ENCODE results near the gene PWWP2B. TPM values are rescaled to one million over a fixed set of nuclear protein-coding genes. Genes with fewer than 3 reads are reported as not detected.
"Not testable (repeated sequence)": the region's sequence is repeated elsewhere in the genome, so short reads cannot be mapped to it uniquely, and the experiment has no call there.

The PWWP2B gene
- total RNA-seq, 1 donor from 2014 or later: 49.4 TPM

DNA sequence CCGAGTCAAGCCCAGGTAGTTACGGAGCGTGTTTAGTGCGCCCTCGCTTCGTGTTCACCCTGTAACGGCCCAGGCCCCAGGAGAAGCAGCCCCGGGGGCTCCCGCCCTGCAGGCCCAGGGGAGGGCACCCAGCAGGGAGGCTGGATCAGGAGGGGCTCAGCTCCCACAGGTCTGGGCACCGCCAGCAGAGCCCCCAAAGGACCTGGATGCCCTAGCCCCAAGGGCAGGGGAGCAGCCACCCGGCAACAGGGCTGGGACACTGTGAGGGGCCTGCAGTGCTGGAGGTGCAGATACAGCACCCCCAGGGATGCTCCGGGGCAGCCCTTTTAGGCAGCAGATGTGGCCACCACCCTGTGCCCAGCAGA, 35.2 kb downstream of the PWWP2B start:
- Mint-ChIP-seq H3K36me3 (ENCODE audit: unreplicated experiment) (peaks cover 7% of the 10 kb centered on the region), H3K4me1 (ENCODE audit: low read depth, unreplicated experiment) (peaks cover 13% of the 10 kb centered on the region), H3K27me3 (ENCODE audit: unreplicated experiment) (peaks cover 8% of the 10 kb centered on the region), H3K4me3 (ENCODE audit: unreplicated experiment) (peak overlapping the region; percentile 53), H3K27ac (ENCODE audit: unreplicated experiment) (no peak overlapping the region), H3K9me3 (ENCODE audit: unreplicated experiment) (peaks cover 10% of the 10 kb centered on the region)
- DNase-seq: no peak
- TF ChIP-seq, protein P1, sequence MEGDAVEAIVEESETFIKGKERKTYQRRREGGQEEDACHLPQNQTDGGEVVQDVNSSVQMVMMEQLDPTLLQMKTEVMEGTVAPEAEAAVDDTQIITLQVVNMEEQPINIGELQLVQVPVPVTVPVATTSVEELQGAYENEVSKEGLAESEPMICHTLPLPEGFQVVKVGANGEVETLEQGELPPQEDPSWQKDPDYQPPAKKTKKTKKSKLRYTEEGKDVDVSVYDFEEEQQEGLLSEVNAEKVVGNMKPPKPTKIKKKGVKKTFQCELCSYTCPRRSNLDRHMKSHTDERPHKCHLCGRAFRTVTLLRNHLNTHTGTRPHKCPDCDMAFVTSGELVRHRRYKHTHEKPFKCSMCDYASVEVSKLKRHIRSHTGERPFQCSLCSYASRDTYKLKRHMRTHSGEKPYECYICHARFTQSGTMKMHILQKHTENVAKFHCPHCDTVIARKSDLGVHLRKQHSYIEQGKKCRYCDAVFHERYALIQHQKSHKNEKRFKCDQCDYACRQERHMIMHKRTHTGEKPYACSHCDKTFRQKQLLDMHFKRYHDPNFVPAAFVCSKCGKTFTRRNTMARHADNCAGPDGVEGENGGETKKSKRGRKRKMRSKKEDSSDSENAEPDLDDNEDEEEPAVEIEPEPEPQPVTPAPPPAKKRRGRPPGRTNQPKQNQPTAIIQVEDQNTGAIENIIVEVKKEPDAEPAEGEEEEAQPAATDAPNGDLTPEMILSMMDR (IDR thresholded peaks at IDR 0.05; ENCODE audit: partially characterized antibody, unreplicated experiment): no peak

DNA sequence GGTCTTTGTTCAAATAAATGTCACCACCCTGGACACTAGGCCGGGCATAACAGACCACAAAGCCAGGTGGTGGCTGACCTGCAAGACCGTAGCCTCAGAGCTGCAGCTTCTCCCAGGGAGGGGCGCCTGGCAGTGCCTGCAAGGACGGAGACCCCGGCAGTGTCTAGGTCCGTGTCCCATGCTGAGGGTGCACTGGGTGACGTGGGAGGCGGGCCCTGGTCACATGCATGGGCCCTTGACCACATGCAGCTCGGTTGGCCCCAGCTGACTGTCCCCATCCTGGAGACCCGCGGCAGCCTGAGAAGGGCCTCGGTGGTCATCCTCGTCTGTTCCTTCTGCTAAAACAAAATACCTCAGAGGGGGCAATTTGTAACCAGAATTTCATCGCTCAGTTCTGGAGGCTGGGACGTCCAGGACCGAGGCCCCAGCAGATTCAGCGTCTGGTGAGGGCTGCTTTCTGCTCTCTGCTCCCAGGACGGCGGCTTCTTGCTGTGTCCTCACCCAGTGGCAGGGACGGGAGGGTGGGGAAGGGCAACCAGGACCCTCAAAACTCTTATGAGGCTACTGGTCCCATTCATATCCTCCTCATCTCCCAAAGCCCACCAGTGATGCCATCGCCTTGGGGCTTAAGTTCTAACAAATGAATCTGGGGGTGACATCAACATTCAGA, 36.8 kb downstream of the PWWP2B start:
- Mint-ChIP-seq H3K27me3 (ENCODE audit: unreplicated experiment) (peaks cover 10% of the 10 kb centered on the region), H3K36me3 (ENCODE audit: unreplicated experiment) (peaks cover 7% of the 10 kb centered on the region), H3K4me1 (ENCODE audit: low read depth, unreplicated experiment) (peaks cover 18% of the 10 kb centered on the region), H3K27ac (ENCODE audit: unreplicated experiment) (peak overlapping the region; percentile 28), H3K4me3 (ENCODE audit: unreplicated experiment) (no peak overlapping the region), H3K9me3 (ENCODE audit: unreplicated experiment) (peaks cover 8% of the 10 kb centered on the region)
- TF ChIP-seq, protein P1 (IDR thresholded peaks at IDR 0.05; ENCODE audit: partially characterized antibody, unreplicated experiment): no peak
- DNase-seq: no peak

DNA sequence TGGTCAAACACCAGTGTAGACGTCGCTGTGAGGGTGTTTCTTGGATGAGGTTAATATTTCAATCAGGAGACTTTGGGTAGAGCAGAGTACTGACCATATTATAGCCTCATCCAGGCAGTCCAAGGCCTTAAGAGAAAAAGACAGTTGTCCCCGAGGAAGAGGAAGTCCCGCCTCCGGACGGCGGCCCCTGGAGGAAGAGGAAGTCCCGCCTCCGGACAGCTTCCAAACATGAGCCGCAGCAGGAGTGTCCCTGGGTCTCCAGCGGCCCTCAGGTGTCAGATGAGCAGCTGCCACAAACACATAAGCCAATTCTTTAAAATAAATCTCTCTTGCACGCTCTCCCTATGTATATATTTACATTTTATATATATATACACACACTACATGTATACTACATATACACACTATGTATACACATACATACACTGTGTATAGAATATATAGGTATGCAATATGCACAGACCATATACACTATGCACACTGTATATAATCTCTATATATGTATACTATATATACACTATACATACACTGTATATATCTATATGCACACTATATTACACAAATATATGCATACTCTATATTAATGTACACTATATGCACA, 37.5 kb downstream of the PWWP2B start:
- Mint-ChIP-seq H3K27me3 (ENCODE audit: unreplicated experiment) (peaks cover 13% of the 10 kb centered on the region), H3K4me3 (ENCODE audit: unreplicated experiment) (no peak overlapping the region), H3K9me3 (ENCODE audit: unreplicated experiment) (peaks cover 9% of the 10 kb centered on the region), H3K36me3 (ENCODE audit: unreplicated experiment) (peaks cover 7% of the 10 kb centered on the region), H3K27ac (ENCODE audit: unreplicated experiment) (peak overlapping the region; percentile 28), H3K4me1 (ENCODE audit: low read depth, unreplicated experiment) (peaks cover 21% of the 10 kb centered on the region)
- TF ChIP-seq, protein P1 (IDR thresholded peaks at IDR 0.05; ENCODE audit: partially characterized antibody, unreplicated experiment): no peak
- DNase-seq: no peak

DNA sequence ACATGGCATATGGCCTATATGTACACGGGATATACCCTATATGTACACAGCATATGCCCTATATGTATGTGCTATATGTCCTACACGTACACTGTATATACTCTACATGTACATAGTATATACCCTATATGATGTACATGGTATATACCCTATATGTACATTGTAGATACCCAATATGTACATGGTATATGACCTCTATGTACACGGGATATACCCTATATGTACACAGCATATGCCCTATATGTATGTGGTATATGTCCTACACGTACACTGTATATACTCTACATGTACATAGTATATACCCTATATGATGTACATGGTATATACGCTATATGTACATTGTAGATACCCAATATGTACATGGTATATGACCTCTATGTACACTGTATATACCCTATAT, 38.3 kb downstream of the PWWP2B start:
- DNase-seq; H3K27ac Mint-ChIP-seq (ENCODE audit: unreplicated experiment); H3K27me3 Mint-ChIP-seq (ENCODE audit: unreplicated experiment); H3K4me3 Mint-ChIP-seq (ENCODE audit: unreplicated experiment); H3K36me3 Mint-ChIP-seq (ENCODE audit: unreplicated experiment): not testable (repeated sequence)
- peaks cover 11% of the 10 kb centered on the region for H3K9me3 Mint-ChIP-seq (ENCODE audit: unreplicated experiment)
- peaks cover 16% of the 10 kb centered on the region for H3K4me1 Mint-ChIP-seq (ENCODE audit: low read depth, unreplicated experiment)

DNA sequence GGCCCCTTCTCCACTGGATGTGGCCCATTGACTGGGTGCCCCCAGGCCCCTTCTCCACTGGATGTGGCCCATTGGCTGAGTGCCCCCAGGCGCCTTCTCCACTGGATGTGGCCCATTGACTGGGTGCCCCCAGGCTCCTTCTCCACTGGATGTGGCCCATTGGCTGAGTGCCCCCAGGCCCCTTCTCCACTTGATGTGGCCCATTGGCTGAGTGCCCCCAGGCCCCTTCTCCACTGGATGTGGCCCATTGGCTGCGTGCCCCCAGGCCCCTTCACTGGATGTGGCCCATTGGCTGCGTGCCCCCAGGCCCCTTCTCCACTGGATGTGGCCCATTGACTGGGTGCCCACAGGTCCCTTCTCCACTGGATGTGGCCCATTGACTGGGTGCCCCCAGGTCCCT, 39.1 kb downstream of the PWWP2B start:
- not testable (repeated sequence) for H3K36me3 Mint-ChIP-seq (ENCODE audit: unreplicated experiment); H3K9me3 Mint-ChIP-seq (ENCODE audit: unreplicated experiment); H3K27me3 Mint-ChIP-seq (ENCODE audit: unreplicated experiment); H3K4me3 Mint-ChIP-seq (ENCODE audit: unreplicated experiment); H3K27ac Mint-ChIP-seq (ENCODE audit: unreplicated experiment); DNase-seq
- H3K4me1 Mint-ChIP-seq (ENCODE audit: low read depth, unreplicated experiment): peaks cover 13% of the 10 kb centered on the region

DNA sequence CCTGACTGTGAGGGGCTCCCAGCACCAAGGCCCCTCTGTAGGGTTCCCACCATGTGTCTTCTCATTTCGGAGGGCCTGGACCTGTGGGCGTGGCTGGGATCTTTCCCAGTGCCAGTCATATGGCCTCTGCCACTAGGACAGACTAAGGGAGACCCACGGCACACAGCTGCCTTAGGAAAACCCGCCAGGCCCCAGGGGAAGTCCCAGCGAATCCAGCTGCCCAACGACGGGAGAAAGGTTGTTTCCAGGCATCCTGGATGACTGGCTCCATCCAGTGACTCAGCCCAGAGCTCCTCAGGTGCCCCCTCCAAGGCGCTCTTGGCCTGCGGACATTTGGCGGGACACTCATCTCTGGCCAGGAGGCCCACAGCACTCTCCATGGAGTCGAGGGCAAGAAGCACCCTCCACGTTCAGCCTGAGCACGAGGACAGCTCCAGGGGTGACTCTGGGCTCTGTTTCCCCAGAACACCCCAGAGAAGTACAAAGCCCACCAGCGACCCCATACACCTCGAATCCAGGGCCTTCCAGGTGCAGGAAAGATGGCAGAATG, 39.9 kb downstream of the PWWP2B start:
- Mint-ChIP-seq H3K9me3 (ENCODE audit: unreplicated experiment) (peaks cover 9% of the 10 kb centered on the region), H3K27me3 (ENCODE audit: unreplicated experiment) (peaks cover 6% of the 10 kb centered on the region), H3K4me1 (ENCODE audit: low read depth, unreplicated experiment) (peaks cover 9% of the 10 kb centered on the region), H3K36me3 (ENCODE audit: unreplicated experiment) (no peaks in the 10 kb centered on the region), H3K4me3 (ENCODE audit: unreplicated experiment) (no peak overlapping the region), H3K27ac (ENCODE audit: unreplicated experiment) (no peak overlapping the region)
- no peak for DNase-seq
- TF ChIP-seq, protein P1 (IDR thresholded peaks at IDR 0.05; ENCODE audit: partially characterized antibody, unreplicated experiment): no peak

Data from glutamatergic neuron (in vitro differentiated cells).